HG02571 (cell line): ENCODE data around the gene GALM.
"Not testable (repeated sequence)": the region's sequence is repeated elsewhere in the genome, so short reads cannot be mapped to it uniquely, and the experiment has no call there.

Experiments used
- ATAC-seq: cut with Tn5 transposase; IDR thresholded peaks from one replicate; pipeline ENCODE4 v1.9.1; 2021; ENCODE audit warnings: mild to moderate bottlenecking, moderate library complexity; ENCODE audit not compliant: unreplicated experiment

GALM gene

GRCh38 chr2:38676681-38677080 lies 10.8 kb downstream of the GALM start:
- ATAC-seq: no peak

GRCh38 chr2:38680868-38681267 lies 15.0 kb downstream of the GALM start:
- ATAC-seq: not testable (repeated sequence)

GRCh38 chr2:38682008-38682575 lies 16.2 kb downstream of the GALM start:
- no peak for ATAC-seq

- not testable (repeated sequence) for ATAC-seq
Measured at GRCh38 chr2:38682620-38683019, 16.7 kb downstream of the GALM start.

- ATAC-seq: no peak
Measured at GRCh38 chr2:38683766-38684165, 17.9 kb downstream of the GALM start.

- ATAC-seq: no peak
Measured at GRCh38 chr2:38685116-38685735, 19.3 kb downstream of the GALM start.

GRCh38 chr2:38690499-38691420 lies 24.8 kb downstream of the GALM start:
- ATAC-seq: no peak

- no peak for ATAC-seq
Measured at GRCh38 chr2:38691994-38692393, 26.1 kb downstream of the GALM start.

GRCh38 chr2:38692636-38693318 lies 26.9 kb downstream of the GALM start:
- ATAC-seq: no peak

GRCh38 chr2:38697116-38697840 lies 31.4 kb downstream of the GALM start:
- ATAC-seq: no peak

GRCh38 chr2:38698467-38699003 lies 32.6 kb downstream of the GALM start:
- no peak for ATAC-seq

GRCh38 chr2:38700113-38700785 lies 34.3 kb downstream of the GALM start:
- ATAC-seq: no peak

GRCh38 chr2:38700881-38701458 lies 35.1 kb downstream of the GALM start:
- ATAC-seq: no peak

GRCh38 chr2:38701542-38701941 lies 35.6 kb downstream of the GALM start:
- ATAC-seq: no peak

GRCh38 chr2:38702413-38702812 lies 36.5 kb downstream of the GALM start:
- ATAC-seq: no peak

- ATAC-seq: not testable (repeated sequence)
Measured at GRCh38 chr2:38703336-38703735, 37.4 kb downstream of the GALM start.

GRCh38 chr2:38704664-38705063 lies 38.8 kb downstream of the GALM start:
- no peak for ATAC-seq

GRCh38 chr2:38706846-38707345 lies 41.0 kb downstream of the GALM start:
- no peak for ATAC-seq

- ATAC-seq: not testable (repeated sequence)
Measured at GRCh38 chr2:38708491-38708890, 42.6 kb downstream of the GALM start.
